Neural crest cell (in vitro differentiated cells): Measurements from ENCODE around the gene GBF1. TPM values are rescaled to one million over a fixed set of nuclear protein-coding genes. Genes with fewer than 3 reads are reported as not detected.
A peak's percentile ranks its signal among the peaks of the same experiment; 100 is the strongest.

ENCODE experiments used
- DNase-seq: peaks from one replicate; pipeline ENCODE4 v3.0.0; 2021; ENCODE audit warnings: low read depth, mixed read lengths, low spot score
- H3K27ac Mint-ChIP-seq: one replicate; pipeline ENCODE4 v1.8.0; 2021; ENCODE audit warnings: mild to moderate bottlenecking, mixed read lengths; ENCODE audit not compliant: unreplicated experiment
- H3K27me3 Mint-ChIP-seq: 2 replicates; pipeline ENCODE4 v1.8.0; 2021; ENCODE audit warnings: low read depth, mild to moderate bottlenecking, mixed read lengths
- H3K36me3 Mint-ChIP-seq: 2 replicates; pipeline ENCODE4 v1.8.0; 2021; ENCODE audit warnings: low read depth, mild to moderate bottlenecking, mixed read lengths
- H3K4me1 Mint-ChIP-seq: 2 replicates; pipeline ENCODE4 v1.8.0; 2021; ENCODE audit warnings: mixed read lengths
- H3K4me3 Mint-ChIP-seq: one replicate; pipeline ENCODE4 v1.8.0; 2021; ENCODE audit warnings: mild to moderate bottlenecking, mixed read lengths
- H3K9me3 Mint-ChIP-seq: 2 replicates; pipeline ENCODE4 v1.8.0; 2021; ENCODE audit warnings: mixed read lengths
- total RNA-seq: library from RNA; stranded (reverse); gene quantifications from 2 replicates; pipeline ENCODE4 v1.2.1, GENCODE V29; 2021
- TF ChIP-seq, protein P1 (sequence below): fragments of 200-600 bp; sonication (generic); conservative IDR thresholded peaks from 2 replicates; pipeline ENCODE4 v1.5.0; 2021; ENCODE audit warnings: antibody characterized with exemption, mild to moderate bottlenecking

Gene GBF1
- total RNA-seq, 1 donor from 2014 or later: 43.2 TPM

DNA sequence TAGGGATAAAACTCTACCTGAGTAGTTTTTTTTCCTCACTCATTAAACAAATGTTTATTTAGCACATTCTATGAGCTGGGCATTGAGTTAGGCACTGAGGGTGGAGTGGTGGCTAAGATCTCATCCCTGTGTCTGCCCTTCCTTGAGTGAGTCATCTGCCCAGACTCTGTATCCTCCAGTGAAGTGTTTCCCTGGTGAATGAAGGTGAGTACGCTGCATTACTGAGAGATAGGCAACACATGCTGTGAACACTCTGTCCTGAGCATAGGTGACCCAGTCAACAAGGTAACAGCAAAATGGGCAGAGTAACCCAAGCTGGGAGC, 9.8 kb upstream of the GBF1 start:
- DNase-seq: no peak
- Mint-ChIP-seq H3K4me3 (no peak overlapping the region), H3K4me1 (peaks cover 3% of the 10 kb centered on the region), H3K27me3 (peaks cover 97% of the 10 kb centered on the region), H3K27ac (no peak overlapping the region), H3K36me3 (no peaks in the 10 kb centered on the region), H3K9me3 (no peaks in the 10 kb centered on the region)
- TF ChIP-seq, protein P1, sequence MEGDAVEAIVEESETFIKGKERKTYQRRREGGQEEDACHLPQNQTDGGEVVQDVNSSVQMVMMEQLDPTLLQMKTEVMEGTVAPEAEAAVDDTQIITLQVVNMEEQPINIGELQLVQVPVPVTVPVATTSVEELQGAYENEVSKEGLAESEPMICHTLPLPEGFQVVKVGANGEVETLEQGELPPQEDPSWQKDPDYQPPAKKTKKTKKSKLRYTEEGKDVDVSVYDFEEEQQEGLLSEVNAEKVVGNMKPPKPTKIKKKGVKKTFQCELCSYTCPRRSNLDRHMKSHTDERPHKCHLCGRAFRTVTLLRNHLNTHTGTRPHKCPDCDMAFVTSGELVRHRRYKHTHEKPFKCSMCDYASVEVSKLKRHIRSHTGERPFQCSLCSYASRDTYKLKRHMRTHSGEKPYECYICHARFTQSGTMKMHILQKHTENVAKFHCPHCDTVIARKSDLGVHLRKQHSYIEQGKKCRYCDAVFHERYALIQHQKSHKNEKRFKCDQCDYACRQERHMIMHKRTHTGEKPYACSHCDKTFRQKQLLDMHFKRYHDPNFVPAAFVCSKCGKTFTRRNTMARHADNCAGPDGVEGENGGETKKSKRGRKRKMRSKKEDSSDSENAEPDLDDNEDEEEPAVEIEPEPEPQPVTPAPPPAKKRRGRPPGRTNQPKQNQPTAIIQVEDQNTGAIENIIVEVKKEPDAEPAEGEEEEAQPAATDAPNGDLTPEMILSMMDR: no peak

- no peak overlapping the region for H3K27ac Mint-ChIP-seq
- H3K9me3 Mint-ChIP-seq: no peaks in the 10 kb centered on the region
- no peaks in the 10 kb centered on the region for H3K36me3 Mint-ChIP-seq
- DNase-seq: no peak
- H3K4me3 Mint-ChIP-seq: no peak overlapping the region
- peaks cover 96% of the 10 kb centered on the region for H3K27me3 Mint-ChIP-seq
- TF ChIP-seq, protein P1: no peak
- H3K4me1 Mint-ChIP-seq: peaks cover 5% of the 10 kb centered on the region
Measured at GRCh38 chr10:102236006-102236405, 9.3 kb upstream of the GBF1 start.

DNA sequence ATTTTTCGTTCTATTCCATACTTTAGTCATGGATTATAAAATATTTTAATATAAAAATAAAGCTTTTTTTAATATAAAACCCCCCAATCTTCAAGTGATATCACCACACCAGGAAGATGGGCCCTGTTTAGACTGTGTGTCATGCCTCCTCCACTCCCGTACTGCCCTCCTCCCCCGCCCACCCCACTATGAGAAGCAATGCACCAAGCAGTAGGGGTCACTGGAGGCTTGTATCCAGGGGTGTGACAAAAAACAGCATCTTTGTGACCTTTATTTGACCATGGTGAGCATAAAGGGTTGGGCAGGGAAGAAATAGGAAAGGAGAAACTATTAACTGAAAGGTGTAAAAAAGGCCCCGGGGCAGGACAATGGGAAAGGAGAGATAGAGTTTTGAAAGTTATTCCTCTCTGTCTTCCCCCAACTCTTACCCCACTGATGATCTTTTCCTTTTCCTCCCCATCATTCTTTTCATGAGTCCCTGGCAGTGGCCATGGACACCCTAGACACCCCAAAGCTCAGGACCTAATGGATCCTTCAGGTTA, 7.5 kb upstream of the GBF1 start:
- TF ChIP-seq, protein P1: no peak
- H3K4me3 Mint-ChIP-seq: no peak overlapping the region
- H3K9me3 Mint-ChIP-seq: no peaks in the 10 kb centered on the region
- H3K36me3 Mint-ChIP-seq: no peaks in the 10 kb centered on the region
- no peak overlapping the region for H3K27ac Mint-ChIP-seq
- DNase-seq: no peak
- peaks cover 93% of the 10 kb centered on the region for H3K27me3 Mint-ChIP-seq
- peaks cover 14% of the 10 kb centered on the region for H3K4me1 Mint-ChIP-seq

DNA sequence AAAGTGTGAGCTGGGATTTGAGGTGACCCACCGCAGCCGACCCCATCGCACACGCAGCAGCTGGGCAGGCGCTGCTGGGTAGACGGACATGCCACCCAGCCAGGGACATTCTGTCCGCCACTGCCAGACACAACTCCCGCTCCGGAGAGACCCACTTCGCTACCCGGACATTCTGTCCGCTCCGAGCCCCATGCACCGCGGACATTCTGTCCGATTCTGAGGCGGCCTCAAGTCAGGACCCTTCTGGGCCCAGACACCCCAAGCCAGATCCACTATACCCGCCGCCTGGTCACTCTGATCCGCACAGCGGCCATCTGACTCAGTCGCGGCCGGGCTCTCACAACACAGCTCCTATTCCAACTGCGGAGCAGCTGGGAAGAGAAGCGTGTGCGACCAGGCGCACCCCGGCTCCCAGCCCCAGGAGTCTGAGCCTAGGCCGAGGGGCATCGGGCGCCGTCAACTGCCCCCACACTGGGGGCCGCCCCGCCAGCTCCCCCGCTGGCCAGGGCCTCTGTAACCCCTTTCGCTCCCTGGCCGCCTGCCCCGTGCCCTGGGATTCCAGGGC, 4.8 kb upstream of the GBF1 start:
- Mint-ChIP-seq H3K4me3 (peak overlapping the region; percentile 79), H3K27ac (no peak overlapping the region), H3K9me3 (no peaks in the 10 kb centered on the region), H3K27me3 (peaks cover 74% of the 10 kb centered on the region), H3K4me1 (peaks cover 31% of the 10 kb centered on the region), H3K36me3 (no peaks in the 10 kb centered on the region)
- TF ChIP-seq, protein P1: no peak
- no peak for DNase-seq

GRCh38 chr10:102241032-102241443, 4.3 kb upstream of the GBF1 start:
- DNase-seq: no peak
- H3K4me3 Mint-ChIP-seq: peak overlapping the region; percentile 79
- H3K27ac Mint-ChIP-seq: no peak overlapping the region
- H3K36me3 Mint-ChIP-seq: no peaks in the 10 kb centered on the region
- peaks cover 36% of the 10 kb centered on the region for H3K4me1 Mint-ChIP-seq
- no peaks in the 10 kb centered on the region for H3K9me3 Mint-ChIP-seq
- TF ChIP-seq, protein P1: no peak
- H3K27me3 Mint-ChIP-seq: peaks cover 69% of the 10 kb centered on the region
